NCI-H2081 treated with DMSO at 0.1 percent for 48 hours (cell line): ENCODE data around the gene CD274.

Source experiments
- DNase-seq: peaks from one replicate; lab custom pipeline; 2025; lab: John Stamatoyannopoulos, UW

CD274 gene

DNA sequence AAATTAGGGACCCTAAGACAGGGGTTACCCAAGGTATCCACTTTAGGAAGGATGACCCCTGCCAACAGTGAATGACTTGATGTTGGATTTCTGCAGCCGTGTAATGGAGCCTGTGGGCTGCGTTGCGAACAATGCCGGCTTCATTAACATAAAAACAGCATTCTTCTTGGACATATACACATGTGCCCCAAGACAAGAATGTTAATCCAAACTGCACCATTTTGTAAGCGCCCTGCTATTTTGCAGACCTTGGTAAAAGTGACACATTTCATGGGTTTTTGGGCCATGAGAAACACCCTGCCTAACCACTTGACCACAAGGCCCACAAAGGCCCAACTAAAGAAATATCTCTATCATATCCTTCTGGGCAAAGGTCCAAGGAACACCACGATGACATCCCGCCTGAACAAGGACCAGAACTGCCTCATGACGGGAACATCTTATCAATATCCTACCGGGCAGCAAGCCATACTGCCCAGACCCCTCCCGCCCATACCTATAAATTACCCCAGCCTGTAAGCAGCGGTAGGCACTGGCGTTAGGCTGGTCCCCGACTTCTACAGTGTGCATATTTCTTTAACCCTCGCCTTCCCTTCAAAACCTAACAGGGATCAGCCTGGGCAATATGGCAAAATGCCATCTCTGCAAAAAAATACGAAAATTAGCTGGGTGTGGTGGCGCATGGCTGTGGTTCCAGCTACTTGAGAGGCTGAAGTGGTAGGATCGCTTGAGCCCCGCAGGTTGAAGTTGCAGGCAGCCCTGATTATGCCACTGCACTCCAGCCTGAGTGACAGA, 50.3 kb downstream of the CD274 start:
- DNase-seq: no peak

DNA sequence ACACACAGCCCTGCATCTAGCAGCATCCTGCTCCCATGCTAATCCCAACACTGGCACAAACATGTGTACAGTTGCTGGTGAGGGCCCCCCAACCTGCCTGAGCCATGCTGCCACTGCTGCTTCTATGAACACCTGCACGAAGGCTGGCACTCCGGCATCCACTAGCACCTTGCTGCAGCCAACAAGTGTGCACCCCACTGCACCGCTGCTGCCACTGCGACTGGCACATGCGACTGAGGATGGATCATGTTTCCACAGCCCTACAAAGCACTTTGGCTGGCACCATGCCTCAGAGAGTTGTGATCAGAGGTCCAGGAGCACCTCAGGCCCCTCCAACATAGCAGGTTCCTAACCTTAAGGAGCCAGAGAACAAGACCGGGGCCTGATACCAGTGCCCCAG, 52.2 kb downstream of the CD274 start:
- no peak for DNase-seq

DNA sequence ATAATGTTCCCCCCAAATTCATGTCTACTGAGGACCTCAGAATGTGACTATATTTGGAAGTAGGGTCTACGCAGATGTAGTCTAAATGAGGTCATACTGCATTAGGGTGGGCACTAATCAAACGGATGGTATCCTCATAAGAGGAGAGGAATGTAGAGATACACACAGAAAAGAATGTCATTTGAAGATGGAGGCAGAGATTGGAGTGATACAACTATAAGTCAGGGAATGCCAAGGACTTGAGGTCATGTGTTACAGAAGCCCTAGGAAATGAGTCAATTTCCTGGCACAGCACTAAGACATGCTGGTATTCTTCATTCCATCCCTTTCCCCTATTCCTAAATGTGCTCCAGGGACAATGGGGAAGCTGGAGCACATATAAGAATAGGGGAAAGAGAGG, 59.2 kb downstream of the CD274 start:
- no peak for DNase-seq

DNA sequence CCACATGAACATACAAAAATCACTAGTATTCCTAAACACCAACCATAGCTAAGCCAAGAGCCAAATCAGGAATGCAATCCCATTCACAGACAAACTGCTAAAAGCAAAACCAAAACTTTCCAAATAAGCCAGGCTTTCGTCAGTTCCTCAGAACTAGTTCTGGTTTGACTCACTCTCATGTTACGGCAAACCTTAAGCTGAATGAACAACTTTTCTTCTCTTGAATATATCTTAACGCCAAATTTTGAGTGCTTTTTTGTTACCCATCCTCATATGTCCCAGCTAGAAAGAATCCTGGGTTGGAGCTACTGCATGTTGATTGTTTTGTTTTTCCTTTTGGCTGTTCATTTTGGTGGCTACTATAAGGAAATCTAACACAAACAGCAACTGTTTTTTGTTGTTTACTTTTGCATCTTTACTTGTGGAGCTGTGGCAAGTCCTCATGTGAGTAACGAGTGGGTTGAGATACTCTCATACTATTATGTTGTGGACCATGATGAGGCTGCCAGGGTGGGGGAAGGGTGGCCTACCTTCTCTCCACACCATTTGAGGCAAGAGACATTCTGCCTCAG, 60.1 kb downstream of the CD274 start, which contains the start of gene PDCD1LG2:
Gene PDCD1LG2 (plus strand): TSS at position 172 of the 572 bp plus-strand sequence. CDS start 12,016 bp downstream, outside the sequence.
- no peak for DNase-seq

DNA sequence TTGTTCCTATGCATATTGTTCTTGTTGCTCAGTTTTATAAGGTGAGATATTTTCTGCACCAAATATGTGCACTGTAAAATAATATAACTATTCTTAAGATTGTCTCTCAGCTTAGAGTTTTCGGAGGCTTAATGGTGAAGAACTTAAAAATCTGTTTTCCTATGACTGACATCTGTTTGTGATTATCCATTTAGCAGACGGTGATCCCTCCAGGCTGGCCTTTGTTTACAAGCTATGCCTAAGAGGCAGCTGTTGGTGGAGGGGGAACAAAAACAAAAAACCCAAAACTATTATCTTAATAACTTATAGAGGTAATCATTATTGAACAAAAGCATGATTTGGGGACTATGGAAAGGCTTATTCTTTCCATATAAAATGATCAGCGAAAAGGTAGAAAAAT, 60.6 kb downstream of the CD274 start:
- no peak for DNase-seq

DNA sequence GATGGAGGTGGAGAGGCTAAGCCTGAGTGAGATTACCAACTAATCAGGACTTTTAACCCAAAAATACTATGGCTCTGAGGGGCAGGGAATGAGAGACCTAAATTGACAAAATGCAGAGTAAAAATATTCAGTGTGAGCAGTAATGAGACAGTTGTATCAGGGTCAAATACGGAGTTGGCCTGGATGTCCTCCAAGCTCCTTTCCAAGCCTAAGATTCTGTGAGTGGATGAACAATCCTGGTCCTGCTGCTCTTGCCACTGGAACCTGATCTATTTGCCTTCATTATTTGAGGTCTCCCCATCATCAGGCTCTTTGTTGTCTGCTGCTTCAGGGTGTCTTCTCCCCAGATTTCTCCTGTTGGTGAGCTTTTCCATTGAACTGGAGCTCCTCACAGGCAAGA, 61.1 kb downstream of the CD274 start:
- DNase-seq: no peak

DNA sequence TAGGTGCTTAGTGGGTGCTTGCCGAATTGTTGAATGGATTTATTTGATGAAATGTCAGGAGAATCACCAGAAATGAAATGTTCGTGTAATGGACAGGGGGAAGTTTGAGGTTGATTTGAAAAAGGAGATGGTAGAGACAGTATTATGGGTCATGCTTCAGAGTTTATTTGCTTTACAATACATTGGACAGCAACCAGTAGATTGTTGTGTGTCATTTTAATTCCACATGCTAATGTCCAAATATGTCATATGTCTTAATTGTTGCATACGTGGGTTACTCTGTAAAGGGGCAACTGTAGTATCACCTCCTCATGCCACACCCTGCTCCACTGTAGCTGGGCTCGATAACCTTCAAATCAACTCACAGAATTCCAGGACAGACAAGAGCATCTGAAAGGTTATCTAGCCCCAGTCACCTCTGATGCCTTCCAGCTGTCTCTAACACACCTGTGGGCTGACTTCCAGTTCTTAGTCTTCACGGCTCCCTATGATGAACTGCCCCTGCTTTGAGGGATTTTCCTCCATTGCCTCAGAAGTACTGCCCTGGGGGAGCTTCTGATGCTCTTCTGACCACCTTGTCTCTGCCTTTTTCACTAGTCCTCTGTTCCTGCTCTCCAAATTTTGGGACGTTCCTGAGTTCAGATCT, 61.7 kb downstream of the CD274 start:
- DNase-seq: no peak

DNA sequence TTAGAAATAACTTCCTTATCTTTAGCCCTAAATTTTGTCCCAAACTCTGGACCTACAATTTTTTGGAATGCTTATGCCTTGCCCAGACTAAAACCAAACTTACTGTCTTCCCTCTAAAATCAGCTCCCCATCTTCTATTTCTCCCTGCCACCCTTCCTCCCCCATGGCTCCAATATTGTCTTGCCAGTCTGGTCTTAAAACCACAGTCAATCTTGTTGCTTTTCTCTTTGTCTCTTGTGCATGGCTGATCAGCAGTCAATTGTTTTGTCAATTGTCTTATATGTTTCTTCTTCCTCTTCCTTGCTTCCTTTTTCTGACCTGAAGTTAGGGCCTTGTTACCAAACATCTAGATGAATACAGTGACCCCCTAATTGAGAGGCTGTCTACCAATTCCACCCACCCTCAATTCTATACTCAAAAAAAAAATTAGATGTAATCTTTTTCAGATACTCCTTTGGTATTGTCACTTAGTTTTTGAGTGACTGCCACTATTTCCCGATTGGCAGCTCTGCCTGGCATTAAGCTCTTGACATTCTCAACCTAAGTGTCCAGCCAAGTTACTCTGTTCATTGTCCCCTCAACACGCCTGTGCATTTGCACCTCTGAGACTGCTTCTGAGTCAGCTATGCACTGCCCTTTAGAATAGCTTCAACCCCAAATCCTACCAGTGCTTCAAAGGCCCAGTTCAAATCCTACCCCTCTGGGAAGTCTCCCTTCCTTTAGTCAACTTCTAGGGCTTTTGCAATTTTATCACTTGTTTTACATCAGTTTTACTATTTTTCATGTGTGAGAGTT, 62.5 kb downstream of the CD274 start:
- DNase-seq: no peak

DNA sequence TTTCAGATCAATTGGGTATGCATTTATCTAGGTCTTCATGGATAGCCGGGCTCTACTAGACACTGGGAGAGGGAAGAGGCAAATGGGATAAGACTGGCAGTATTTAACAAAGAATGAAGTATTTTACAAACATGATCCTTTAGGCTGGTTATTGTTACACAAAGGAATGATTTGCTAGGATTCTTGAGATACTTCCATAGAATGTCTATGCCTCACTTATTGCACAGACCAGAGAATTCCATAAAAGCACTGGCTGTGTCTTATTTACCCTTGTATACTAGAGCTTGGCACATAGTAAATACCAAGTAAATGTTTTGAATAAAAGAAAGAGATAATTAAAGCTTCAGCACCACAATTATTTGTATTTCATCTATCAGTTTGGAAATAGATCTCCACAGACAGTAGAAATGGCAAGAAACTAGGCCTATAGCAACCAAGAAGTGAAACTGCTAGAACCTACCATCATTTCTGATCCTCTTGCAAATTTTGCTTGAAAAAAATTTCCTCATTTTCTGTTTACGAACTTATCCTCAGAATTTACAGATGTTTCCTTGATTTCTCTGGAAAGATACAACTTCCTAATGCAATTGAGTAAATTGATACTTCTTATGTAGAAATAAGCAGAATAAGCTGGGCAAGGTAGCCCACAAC, 63.7 kb downstream of the CD274 start:
- DNase-seq: no peak

DNA sequence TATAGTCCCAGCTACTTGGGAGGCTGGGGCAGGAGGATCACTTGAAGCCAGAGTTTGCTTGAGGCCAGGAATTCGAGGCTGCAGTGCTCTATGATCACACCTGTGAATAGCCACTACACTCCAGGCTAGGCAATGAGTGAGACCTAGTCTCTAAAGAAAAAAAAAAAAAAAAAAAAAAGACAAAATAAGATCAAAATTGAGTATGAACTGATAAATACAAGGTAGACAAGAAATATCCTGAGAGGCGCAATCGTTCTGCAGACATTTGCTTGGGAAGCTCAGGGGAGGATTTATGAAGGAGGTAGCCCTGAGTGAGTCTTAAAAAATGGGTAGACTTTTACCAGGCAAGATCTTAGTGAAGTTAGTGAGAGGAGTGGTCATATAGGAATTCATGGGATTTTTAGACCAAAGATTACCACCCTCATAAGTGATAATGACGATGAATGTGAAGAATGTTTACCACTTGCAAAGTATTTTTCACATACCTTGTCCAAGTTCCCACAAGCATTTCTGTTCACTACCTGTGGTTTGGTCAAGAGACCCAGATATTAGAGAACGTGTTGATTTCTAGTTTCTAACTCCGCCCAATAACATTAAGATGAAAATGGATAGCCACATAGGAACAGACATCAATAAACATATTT, 64.4 kb downstream of the CD274 start:
- no peak for DNase-seq

DNA sequence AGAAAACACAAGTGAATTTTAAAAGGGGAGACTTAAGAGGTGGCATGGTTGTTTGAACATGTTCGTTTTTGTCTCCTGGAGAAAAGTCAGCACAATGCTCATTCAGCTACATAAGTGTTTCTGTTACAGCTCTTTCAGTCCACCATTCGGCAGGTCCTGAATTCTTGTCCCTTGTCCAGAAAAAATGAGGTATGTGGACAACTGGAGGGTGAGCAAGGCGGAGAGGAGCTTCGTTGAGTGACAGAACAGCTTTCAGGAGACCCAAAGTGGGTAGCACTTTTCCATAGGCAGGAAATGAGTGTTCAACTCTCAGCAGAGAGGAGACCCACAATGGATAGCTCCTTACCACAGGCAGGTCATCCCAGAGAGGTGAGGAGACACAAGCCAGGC, 64.9 kb downstream of the CD274 start:
- no peak for DNase-seq

DNA sequence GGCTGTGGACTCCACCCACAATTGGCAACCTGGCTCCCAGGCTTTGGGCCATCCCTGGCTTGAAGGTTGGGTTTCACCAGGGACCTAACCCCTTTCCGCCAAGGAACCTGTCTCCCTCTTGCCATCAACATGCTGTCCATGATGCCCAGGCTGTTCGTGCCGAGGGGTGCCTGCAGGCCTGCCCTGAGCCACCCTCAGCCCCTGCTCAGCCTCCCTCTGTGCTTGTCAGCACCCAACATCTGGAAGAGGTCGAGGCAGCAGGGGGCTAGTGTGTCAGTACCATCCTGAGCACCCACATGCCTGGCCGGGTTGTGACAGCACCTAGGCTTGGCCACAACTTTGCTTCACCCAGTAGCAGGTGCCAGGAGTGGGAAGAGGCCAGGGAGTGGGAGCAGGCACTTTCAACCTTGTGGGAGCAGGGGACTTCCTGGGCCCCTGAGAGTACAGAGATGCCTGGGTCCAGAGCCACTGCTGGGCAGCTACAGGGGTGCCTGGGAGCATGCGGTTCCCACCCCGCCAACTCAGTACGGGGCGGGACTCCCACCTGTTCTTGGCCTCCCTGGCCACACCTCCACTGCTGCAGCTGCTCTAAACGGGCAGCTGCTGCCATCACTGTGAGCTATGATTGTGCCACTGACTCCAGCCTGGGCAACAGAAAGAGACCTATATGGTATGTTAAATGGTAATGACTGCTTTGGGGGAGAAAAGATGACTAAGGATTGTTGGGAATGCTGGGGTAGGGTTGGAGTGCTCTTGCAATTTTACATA, 66.3 kb downstream of the CD274 start:
- DNase-seq: no peak

DNA sequence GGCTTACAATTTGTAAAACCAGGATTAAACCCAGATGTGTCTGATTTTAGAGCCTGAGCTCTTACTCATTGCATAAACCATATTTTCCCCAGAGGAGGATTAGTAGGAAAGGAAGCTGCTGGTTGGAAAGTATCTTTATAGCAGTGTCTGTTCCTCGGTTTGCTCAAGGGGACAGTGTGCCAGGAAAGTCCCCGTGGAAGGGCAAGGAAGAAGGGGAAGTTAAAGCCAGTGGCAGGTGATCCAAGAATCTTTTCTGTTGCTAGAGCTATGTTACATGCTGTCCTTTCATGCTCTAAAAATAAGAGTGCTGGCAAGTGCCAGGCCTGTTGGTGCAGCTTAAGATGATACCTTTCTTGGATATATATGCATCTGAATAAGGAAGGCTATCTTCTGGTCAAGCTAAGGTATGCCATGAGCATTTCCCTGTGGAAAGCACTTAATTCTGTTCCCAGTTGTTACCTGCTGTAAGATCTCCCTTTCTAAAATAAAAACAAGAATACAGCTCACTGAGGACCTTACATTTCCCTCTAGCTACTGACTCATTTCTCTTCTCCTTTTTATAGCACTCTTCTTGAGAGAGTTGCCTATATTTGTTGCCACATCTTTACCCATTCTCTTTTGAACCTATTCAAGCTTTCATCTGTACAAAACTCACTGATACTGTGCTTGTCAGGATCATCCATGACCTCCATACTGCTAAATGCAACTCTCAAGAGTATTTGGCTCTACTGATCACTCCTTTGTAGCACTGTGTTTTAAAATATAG, 68.0 kb downstream of the CD274 start:
- no peak for DNase-seq

DNA sequence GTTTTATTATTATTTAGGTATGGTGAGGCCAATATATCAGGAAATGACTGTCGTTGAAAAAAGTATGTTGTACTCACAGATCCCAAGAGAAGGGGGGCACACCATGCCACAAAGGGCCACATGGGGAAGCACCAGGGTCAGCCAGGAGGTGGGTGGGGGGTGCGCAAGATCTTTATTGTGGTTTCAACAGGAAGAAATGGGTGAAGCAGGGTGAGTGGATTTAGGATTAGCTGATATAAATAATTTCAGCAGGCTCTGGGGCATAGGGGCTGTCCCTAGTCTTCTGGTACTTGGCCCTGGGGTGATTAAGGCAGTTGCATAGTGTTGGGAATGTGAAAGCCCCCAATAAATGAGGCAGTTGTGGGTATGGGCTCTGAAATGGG, 68.6 kb downstream of the CD274 start:
- no peak for DNase-seq
